HepG2 (cell line): Measurements from ENCODE around the gene OR6S1. TPM values are rescaled to one million over a fixed set of nuclear protein-coding genes. Genes with fewer than 3 reads are reported as not detected.

Experiments used
- PLSCR1 ChIP-seq: sonication (generic); formaldehyde crosslinking; IDR thresholded peaks from 2 replicates; pipeline ENCODE4 v1.5.0; 2020; ENCODE audit warnings: missing genetic modification reagents, mild to moderate bottlenecking, borderline replicate concordance
- PRDM4 ChIP-seq: sonication (generic); formaldehyde crosslinking; IDR thresholded peaks from 2 replicates; pipeline ENCODE4 v1.9.0; 2021; ENCODE audit warnings: missing genetic modification reagents, borderline replicate concordance
- TAF1 ChIP-seq: sonication (generic); formaldehyde crosslinking; IDR thresholded peaks from 2 replicates; pipeline ENCODE4 v1.4.0; 2020; ENCODE audit warnings: missing genetic modification reagents
- ZBTB26 ChIP-seq: IDR thresholded peaks from 2 replicates; pipeline ENCODE4 v1.6.1; 2016; ENCODE audit warnings: missing compliant biosample characterization, missing genetic modification reagents, borderline replicate concordance
- ZNF276 ChIP-seq: sonication (generic); formaldehyde crosslinking; IDR thresholded peaks from 2 replicates; pipeline ENCODE4 v1.4.0; 2020; ENCODE audit warnings: mild to moderate bottlenecking, low read depth, missing genetic modification reagents
- ZNF337 ChIP-seq: sonication (generic); formaldehyde crosslinking; IDR thresholded peaks from 2 replicates; pipeline ENCODE4 v1.5.1; 2020; ENCODE audit warnings: missing genetic modification reagents, low read depth, mild to moderate bottlenecking, borderline replicate concordance
- ZNF407 ChIP-seq: sonication (generic); formaldehyde crosslinking; IDR thresholded peaks from one replicate; pipeline ENCODE4 v1.5.1; 2020; ENCODE audit warnings: mild to moderate bottlenecking, missing genetic modification reagents; ENCODE audit errors: not compliant biosample characterization
- ZNF484 ChIP-seq: sonication (generic); formaldehyde crosslinking; IDR thresholded peaks from 2 replicates; pipeline ENCODE4 v1.5.1; 2020; ENCODE audit warnings: mild to moderate bottlenecking, low read depth, missing genetic modification reagents, borderline replicate concordance
- ZNF512 ChIP-seq: sonication (generic); formaldehyde crosslinking; IDR thresholded peaks from 2 replicates; pipeline ENCODE4 v1.4.0; 2020; ENCODE audit warnings: mild to moderate bottlenecking, missing genetic modification reagents
- ZNF891 ChIP-seq: sonication (generic); formaldehyde crosslinking; IDR thresholded peaks from 2 replicates; pipeline ENCODE4 v1.5.0; 2020; ENCODE audit warnings: mild to moderate bottlenecking, missing genetic modification reagents
- polyA plus RNA-seq, 8 experiments: library from polyadenylated mRNA; depleted of rRNA in 3 of 8; stranded (reverse) in 7 of 8; unstranded in 1 of 8; fragments of >200 nt; fragmentation: Illumina TruSeq in 4 of 8; extraction: Trizol in 4 of 8; gene quantifications; 2 replicates each; pipeline versions ENCODE4 v1.2.1 to v1.2.3, GENCODE V29; 2011 to 2016; ENCODE audit warnings: low read depth in 4 of 8, missing spikeins in 1 of 8, mixed read lengths in 1 of 8; ENCODE audit not compliant: insufficient read depth in 1 of 8
- total RNA-seq, 5 experiments: library from RNA; depleted of rRNA; stranded (reverse); fragments of >200 nt; fragmentation: Illumina TruSeq; extraction: Trizol; gene quantifications; 2 replicates each; pipeline ENCODE4 v1.2.3, GENCODE V29; 2016; ENCODE audit warnings: low read depth in 1 of 5

The OR6S1 gene
- total and polyA plus RNA-seq, 2 of the 13 experiments (the other 11 are each of a cell fraction or from before 2014, with no cell fraction given), result 0.09 TPM; not detected in 1

GRCh38 chr14:20688167-20688839 lies 46.8 kb upstream of the OR6S1 start, which contains the start of gene ANG (continued):
- peak; percentile 7; the same call in 1 of the 2 replicates for TF ChIP-seq ZBTB26 (CRISPR knock-in tag)
- no peak for TF ChIP-seq ZNF484 (CRISPR knock-in tag)
- TF ChIP-seq PLSCR1 (CRISPR knock-in tag), result no peak
- no peak for TF ChIP-seq ZNF891
- no peak for TF ChIP-seq ZNF512 (CRISPR knock-in tag)
- TF ChIP-seq ZNF407 (CRISPR knock-in tag), result no peak
- no peak for TF ChIP-seq ZNF337 (CRISPR knock-in tag)
- no peak for TF ChIP-seq PRDM4
- TF ChIP-seq ZNF276 (CRISPR knock-in tag), result no peak
- 0 out of 2 replicates have a peak, but pooled peaks have one; percentile 30 for TF ChIP-seq TAF1
